GM18868 (cell line): ENCODE measurements around the gene NSMCE4A.
"Not testable (repeated sequence)": the region's sequence is repeated elsewhere in the genome, so short reads cannot be mapped to it uniquely, and the experiment has no call there.

Source experiments
- ATAC-seq: cut with Tn5 transposase; IDR thresholded peaks from one replicate; pipeline ENCODE4 v1.9.1; 2021; ENCODE audit warnings: mild to moderate bottlenecking, moderate library complexity; ENCODE audit not compliant: unreplicated experiment

NSMCE4A gene

GRCh38 chr10:121936295-121936694 is 38.7 kb downstream of the NSMCE4A start:
- ATAC-seq = no peak

GRCh38 chr10:121935702-121936101 is 39.3 kb downstream of the NSMCE4A start:
- no peak for ATAC-seq

GRCh38 chr10:121930268-121931085 is 44.5 kb downstream of the NSMCE4A start:
- ATAC-seq = not testable (repeated sequence)

- ATAC-seq = not testable (repeated sequence)
Observed at GRCh38 chr10:121929585-121930267, 45.3 kb downstream of the NSMCE4A start.

GRCh38 chr10:121928528-121928884 is 46.5 kb downstream of the NSMCE4A start:
- peak; percentile 7 for ATAC-seq

- ATAC-seq = peak; percentile 87
Observed at GRCh38 chr10:121927841-121928527, 47.0 kb downstream of the NSMCE4A start, which contains the start of gene ATE1. Gene ATE1 (minus strand): TSS chr10:121928031. CDS start chr10:121927949, 82 bp downstream.

GRCh38 chr10:121927318-121927840 is 47.6 kb downstream of the NSMCE4A start:
- ATAC-seq = peak; percentile 40

- peak; percentile 6 for ATAC-seq
Observed at GRCh38 chr10:121926671-121927317, 48.2 kb downstream of the NSMCE4A start.

- no peak for ATAC-seq
Observed at GRCh38 chr10:121926157-121926556, 48.9 kb downstream of the NSMCE4A start.

GRCh38 chr10:121921238-121921931 is 53.6 kb downstream of the NSMCE4A start:
- no peak for ATAC-seq

GRCh38 chr10:121919666-121920065 is 55.4 kb downstream of the NSMCE4A start:
- ATAC-seq = no peak

- not testable (repeated sequence) for ATAC-seq
Observed at GRCh38 chr10:121918800-121919199, 56.2 kb downstream of the NSMCE4A start.

GRCh38 chr10:121914661-121915060 is 60.4 kb downstream of the NSMCE4A start:
- no peak for ATAC-seq

GRCh38 chr10:121911421-121911697 is 63.7 kb downstream of the NSMCE4A start:
- ATAC-seq = no peak

GRCh38 chr10:121910673-121911420 is 64.2 kb downstream of the NSMCE4A start:
- peak; percentile 74 for ATAC-seq
